H1 (cell line): ENCODE measurements around the gene IL36A. TPM values are rescaled to one million over a fixed set of nuclear protein-coding genes. Genes with fewer than 3 reads are reported as not detected.

Experiments
- CTCF ChIA-PET: fragments of 300-600 bp; sonication (Branson Sonifier 250); formaldehyde crosslinking; loops from one replicate; lab custom pipeline; 2021; ENCODE audit not compliant: partially characterized antibody; lab: Charles Lee
- POLR2A ChIA-PET: fragments of 300-600 bp; sonication (Branson Sonifier 250); formaldehyde crosslinking; loops from one replicate; lab custom pipeline; 2021; ENCODE audit warnings: inconsistent platforms; ENCODE audit not compliant: partially characterized antibody; lab: Charles Lee
- DNase-seq, 2 experiments: peaks; one replicate each; pipeline versions ENCODE4 v3.0.0 to v3.0.0-alpha.2; 2010 to 2022; ENCODE audit warnings: low spot score in 2 of 2, low read depth in 1 of 2, mixed read lengths in 1 of 2
- FAIRE-seq: peaks from 2 replicates; lab custom pipeline; 2011; peaks lifted over from hg19 to GRCh38; lab: Jason Lieb, UNC
- H2AFZ ChIP-seq: 2 replicates; pipeline ENCODE4 v1.8.1; 2012; ENCODE audit warnings: low read length, inconsistent platforms
- H2AK5ac ChIP-seq: 2 replicates; pipeline ENCODE4 v1.6.1; 2013; ENCODE audit warnings: low read depth, low read length
- H2BK120ac ChIP-seq: replicated peaks from 2 replicates; pipeline ENCODE3; 2013; ENCODE audit warnings: low read depth, low read length, inconsistent platforms
- H2BK12ac ChIP-seq: 2 replicates; pipeline ENCODE4 v1.6.1; 2013; ENCODE audit warnings: low read depth, low read length
- H2BK15ac ChIP-seq: 2 replicates; pipeline ENCODE4 v1.6.1; 2013; ENCODE audit warnings: low read length
- H2BK20ac ChIP-seq: 2 replicates; pipeline ENCODE4 v1.6.1; 2013; ENCODE audit warnings: low read length
- H2BK5ac ChIP-seq: 2 replicates; pipeline ENCODE4 v1.6.1; 2013; ENCODE audit warnings: low read depth, low read length
- H3K14ac ChIP-seq: 2 replicates; pipeline ENCODE4 v1.6.1; 2013; ENCODE audit warnings: inconsistent platforms; ENCODE audit not compliant: insufficient read length
- H3K18ac ChIP-seq: 2 replicates; pipeline ENCODE4 v1.6.1; 2013; ENCODE audit warnings: low read length; ENCODE audit errors: extremely low read depth
- H3K23ac ChIP-seq: 2 replicates; pipeline ENCODE4 v1.6.1; 2013; ENCODE audit warnings: inconsistent platforms; ENCODE audit not compliant: insufficient read length
- H3K23me2 ChIP-seq: 2 replicates; pipeline ENCODE4 v1.6.1; 2013; ENCODE audit warnings: low read depth, low read length
- H3K27ac ChIP-seq: 2 replicates; pipeline ENCODE4 v1.6.1; 2011; ENCODE audit warnings: low read depth, low read length, inconsistent platforms
- H3K27me3 ChIP-seq, 4 experiments: replicated peaks in 1 of 4; 1 replicate in 1 of 4; 2 replicates in 3 of 4; pipeline versions ENCODE4 v1.6.1 to v1.8.1; 2011 to 2013; ENCODE audit warnings: low read length in 3 of 4, mild to moderate bottlenecking in 3 of 4, inconsistent platforms in 2 of 4, mixed read lengths in 2 of 4, moderate library complexity in 1 of 4; ENCODE audit not compliant: control insufficient read depth in 3 of 4, insufficient read depth in 3 of 4; ENCODE audit errors: extremely low read depth in 1 of 4
- H3K36me3 ChIP-seq, 4 experiments: 2 replicates each; pipeline versions ENCODE4 v1.6.1 to v1.8.1; 2011 to 2013; ENCODE audit warnings: mild to moderate bottlenecking in 4 of 4, low read length in 3 of 4, moderate library complexity in 2 of 4, control low read depth in 1 of 4, inconsistent platforms in 1 of 4; ENCODE audit not compliant: insufficient read depth in 4 of 4, control insufficient read depth in 2 of 4
- H3K4ac ChIP-seq: replicated peaks from 2 replicates; pipeline ENCODE3; 2013; ENCODE audit warnings: low read length, low read depth, mixed read lengths, inconsistent platforms; ENCODE audit not compliant: insufficient read length
- H3K4me1 ChIP-seq, 4 experiments: replicated peaks in 1 of 4; 1 replicate in 1 of 4; 2 replicates in 3 of 4; pipeline versions ENCODE4 v1.6.1 to v1.8.1; 2011 to 2013; ENCODE audit warnings: low read length in 3 of 4, inconsistent platforms in 2 of 4, mixed read lengths in 1 of 4; ENCODE audit not compliant: insufficient read depth in 4 of 4, control insufficient read depth in 3 of 4
- H3K4me2 ChIP-seq, 2 experiments: 2 replicates each; pipeline versions ENCODE4 v1.6.1 to v1.8.1; 2011 to 2013; ENCODE audit warnings: low read depth in 2 of 2, low read length in 2 of 2, control low read depth in 1 of 2, inconsistent platforms in 1 of 2, mild to moderate bottlenecking in 1 of 2; ENCODE audit not compliant: insufficient read depth in 1 of 2
- H3K4me3 ChIP-seq, 4 experiments: fragments of 200-600, 300-600 bp in 1 of 4; sonication (generic), shearing (Covaris generic), sonication (Bioruptor Twin) in 1 of 4; 2 replicates each; pipeline versions ENCODE4 v1.5.1 to v1.8.1; 2011 to 2016; ENCODE audit warnings: low read length in 4 of 4, low read depth in 3 of 4, control low read depth in 2 of 4, inconsistent platforms in 2 of 4, mild to moderate bottlenecking in 2 of 4, mixed read lengths in 1 of 4, moderate library complexity in 1 of 4; ENCODE audit not compliant: insufficient read depth in 2 of 4; ENCODE audit errors: extremely low read depth in 1 of 4
- H3K56ac ChIP-seq: replicated peaks from 2 replicates; pipeline ENCODE3; 2013; ENCODE audit warnings: low read depth, mild to moderate bottlenecking, mixed read lengths, low read length, inconsistent platforms; ENCODE audit not compliant: insufficient read length
- H3K79me1 ChIP-seq: 2 replicates; pipeline ENCODE4 v1.6.1; 2013; ENCODE audit warnings: low read depth, low read length, control low read depth
- H3K79me2 ChIP-seq, 2 experiments: 2 replicates each; pipeline versions ENCODE4 v1.6.1 to v1.8.1; 2012 to 2013; ENCODE audit warnings: low read length in 2 of 2, mild to moderate bottlenecking in 2 of 2, inconsistent platforms in 1 of 2; ENCODE audit not compliant: insufficient read depth in 2 of 2, control insufficient read depth in 1 of 2
- H3K9ac ChIP-seq, 4 experiments: replicated peaks in 1 of 4; 1 replicate in 1 of 4; 2 replicates in 3 of 4; pipeline versions ENCODE4 v1.6.1 to v1.8.1; 2011 to 2013; ENCODE audit warnings: low read depth in 3 of 4, low read length in 3 of 4, control low read depth in 2 of 4, mild to moderate bottlenecking in 2 of 4, moderate library complexity in 2 of 4, inconsistent platforms in 1 of 4; ENCODE audit errors: extremely low read depth in 1 of 4
- H3K9me3 ChIP-seq, 2 experiments: 2 replicates each; pipeline versions ENCODE4 v1.6.1 to v1.8.1; 2012 to 2013; ENCODE audit warnings: mild to moderate bottlenecking in 2 of 2, moderate library complexity in 2 of 2, control low read depth in 1 of 2, inconsistent platforms in 1 of 2, low read depth in 1 of 2, low read length in 1 of 2, mixed read lengths in 1 of 2; ENCODE audit not compliant: insufficient read depth in 2 of 2
- H4K20me1 ChIP-seq, 2 experiments: replicated peaks in 1 of 2; 2 replicates each; pipeline versions ENCODE3 to v1.8.1; 2011 to 2013; ENCODE audit warnings: inconsistent platforms in 2 of 2, low read length in 2 of 2, mild to moderate bottlenecking in 1 of 2; ENCODE audit not compliant: insufficient read depth in 2 of 2, control insufficient read depth in 1 of 2
- H4K5ac ChIP-seq: 2 replicates; pipeline ENCODE4 v1.6.1; 2013; ENCODE audit warnings: low read length, low read depth, mixed read lengths, inconsistent platforms; ENCODE audit not compliant: insufficient read length
- H4K8ac ChIP-seq: 2 replicates; pipeline ENCODE4 v1.8.0; 2013; ENCODE audit warnings: mild to moderate bottlenecking, moderate library complexity, low read length, inconsistent platforms; ENCODE audit not compliant: insufficient read depth; ENCODE audit errors: extremely low read depth
- H4K91ac ChIP-seq: replicated peaks from 2 replicates; pipeline ENCODE3; 2013; ENCODE audit warnings: low read length, mixed read lengths, inconsistent platforms; ENCODE audit not compliant: insufficient read length
- WGBS, 2 experiments: shearing (Covaris generic) in 1 of 2; methylation state at CpG; one replicate each; pipeline versions ENCODE4 v1.1.6 to v1.1.7; 2013 to 2015; ENCODE audit warnings: low lambda C conversion rate in 2 of 2, mixed read lengths in 2 of 2, inconsistent platforms in 1 of 2, low coverage in 1 of 2, missing lambda C conversion rate in 1 of 2; ENCODE audit not compliant: insufficient replicate concordance in 2 of 2, insufficient coverage in 1 of 2, insufficient read length in 1 of 2; ENCODE audit errors: extremely low coverage in 1 of 2, missing lambda C conversion rate in 1 of 2; 5-methylcytosine and 5-hydroxymethylcytosine counted together
- polyA plus RNA-seq, 7 experiments: library from polyadenylated mRNA; depleted of rRNA in 3 of 7; stranded (reverse) in 5 of 7; unstranded in 2 of 7; fragments of >200 nt in 5 of 7; fragments of 200-250 nt in 2 of 7; gene quantifications; 1 replicate in 5 of 7; 2 replicates in 1 of 7; 4 replicates in 1 of 7; pipeline versions ENCODE4 v1.2.1 to v1.2.3, GENCODE V29; 2011 to 2013; ENCODE audit warnings: missing spikeins in 2 of 7, mixed read lengths in 2 of 7
- total RNA-seq: library from RNA; stranded (reverse); fragmentation: NEBNext Ultra II Directional; extraction: Animal tissue kit (Norgen Biotek cat#: 25700); gene quantifications from 2 replicates; pipeline ENCODE4 v1.2.1, GENCODE V29; 2021

Gene IL36A
- total and polyA plus RNA-seq, 2 of the 8 experiments (the other 6 are each of a cell fraction or from before 2014, with no cell fraction given) = not detected

DNA sequence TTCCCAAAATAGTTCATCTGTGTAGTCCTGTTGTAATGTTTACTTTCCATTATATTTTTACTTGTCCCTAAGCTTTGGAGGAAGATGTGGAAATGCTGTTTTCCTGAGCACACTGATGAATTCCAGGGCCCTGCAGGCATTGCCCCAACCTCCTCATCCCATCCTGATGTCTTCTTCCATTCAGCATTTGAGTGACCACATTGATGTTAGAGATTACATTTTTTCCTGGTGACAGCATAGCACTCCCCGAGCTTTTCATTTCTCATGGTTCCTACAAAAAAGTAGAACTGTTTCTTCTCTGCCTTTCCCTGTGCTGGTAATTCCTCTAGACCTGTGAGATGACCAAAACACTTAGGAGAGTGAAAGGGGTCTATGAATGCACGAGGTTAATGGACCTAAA lies 4.8 kb downstream of the IL36A start:
- Histone ChIP-seq H3K14ac (no peak overlapping the region), H3K27ac (no peak overlapping the region), H3K4me3 (no peak overlapping the region), H3K4ac (no peak overlapping the region), H2AK5ac (no peak overlapping the region), H3K4me1 (no peaks in the 10 kb centered on the region), H3K9ac (no peak overlapping the region), H2BK12ac (no peak overlapping the region), H4K20me1 (no peaks in the 10 kb centered on the region), H3K23ac (no peak overlapping the region), H3K18ac (no peak overlapping the region), H4K5ac (no peak overlapping the region), H3K79me2 (no peaks in the 10 kb centered on the region), H3K9me3 (peaks cover 0 to 3% of the 10 kb centered on the region in 2 experiments; a peak in 1 of 4 replicates), H2BK20ac (no peak overlapping the region), H4K91ac (no peak overlapping the region), H3K27me3 (no peaks in the 10 kb centered on the region), H2BK15ac (no peak overlapping the region), H2BK120ac (no peak overlapping the region), H2BK5ac (no peak overlapping the region), H3K4me2 (no peak overlapping the region), H2AFZ (no peak overlapping the region), H3K56ac (no peak overlapping the region), H3K23me2 (no peaks in the 10 kb centered on the region), H4K8ac (no peak overlapping the region), H3K36me3 (no peaks in the 10 kb centered on the region), H3K79me1 (no peaks in the 10 kb centered on the region)
- ChIA-PET POLR2A (no interaction called here), CTCF (interaction anchor here (1.0 to 1.9 kb wide), 2 partner anchors 48 to 50 kb away, joined by 3 to 6 read pairs; no protein-coding TSS in a partner anchor)
- 78% methylated on average over 2 of the region's 2 CpGs; no CpG with 5 or more reads in 1 of the 2 experiments for WGBS, 2 experiments
- DNase-seq (no peak), FAIRE-seq (no peak)
